GM18526 (cell line): ENCODE measurements around the gene TTN.

ENCODE experiments used
- POLR2A ChIP-seq: IDR thresholded peaks from 3 replicates; pipeline ENCODE4 v1.6.1; 2011; ENCODE audit not compliant: insufficient read length; ENCODE audit errors: extremely low read depth

The TTN gene

DNA sequence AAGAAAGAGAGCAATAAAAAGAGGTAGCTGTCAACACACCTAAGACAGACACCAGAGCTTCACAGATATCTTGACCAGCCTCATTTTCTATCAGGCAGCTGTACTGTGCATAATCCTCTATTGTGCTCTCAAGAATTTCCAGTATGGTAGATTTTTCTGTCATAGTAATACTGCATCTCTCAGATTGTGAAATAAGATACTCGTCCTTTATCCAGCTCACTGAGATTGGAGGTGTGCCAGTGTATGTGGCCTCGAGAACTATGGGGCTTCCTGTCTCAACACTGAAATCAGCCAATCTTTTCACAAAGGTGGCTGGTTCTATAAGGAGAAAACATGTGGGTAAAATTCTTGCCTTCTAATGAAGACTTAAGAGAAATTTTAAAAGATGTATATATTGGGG lies 88.9 kb downstream of the TTN start:
- TF ChIP-seq POLR2A, result no peak

DNA sequence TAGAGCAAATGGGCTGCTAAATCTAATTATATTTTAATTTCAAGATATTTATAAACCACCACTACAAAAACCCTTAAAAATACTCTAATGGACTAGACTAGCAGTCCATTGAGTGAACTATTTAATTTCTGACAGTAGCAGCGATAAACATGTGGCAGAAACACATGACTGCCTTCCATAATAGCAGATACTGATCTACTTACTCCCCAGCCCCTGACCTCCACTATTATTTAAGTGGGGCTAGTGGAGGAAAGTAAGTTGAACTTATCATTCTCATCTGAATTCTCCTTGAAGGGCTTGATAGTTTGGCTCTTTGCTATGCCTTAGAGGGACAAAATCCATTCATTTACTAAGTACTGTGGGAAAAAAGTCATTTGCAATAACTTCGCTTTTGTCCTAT lies 90.8 kb downstream of the TTN start:
- TF ChIP-seq POLR2A, result no peak

DNA sequence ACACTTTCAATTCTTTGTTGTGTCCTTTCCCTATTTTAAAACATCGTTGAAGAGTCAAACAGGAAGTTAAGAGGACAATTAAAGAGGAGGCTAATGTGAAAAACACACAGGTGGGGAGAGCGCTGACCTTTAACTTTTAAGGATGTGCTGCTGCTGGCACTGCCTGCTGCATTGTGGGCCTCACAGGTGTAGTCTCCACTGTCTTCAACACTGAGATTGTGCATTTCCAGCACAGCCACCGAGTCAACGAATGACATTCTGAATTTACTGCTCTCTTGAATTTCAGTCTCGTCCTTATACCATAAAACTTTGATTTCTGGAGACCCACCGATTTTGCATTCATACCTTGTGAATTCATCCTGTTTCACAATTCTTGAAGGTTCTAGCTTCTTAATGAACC lies 91.9 kb downstream of the TTN start:
- TF ChIP-seq POLR2A, result no peak

DNA sequence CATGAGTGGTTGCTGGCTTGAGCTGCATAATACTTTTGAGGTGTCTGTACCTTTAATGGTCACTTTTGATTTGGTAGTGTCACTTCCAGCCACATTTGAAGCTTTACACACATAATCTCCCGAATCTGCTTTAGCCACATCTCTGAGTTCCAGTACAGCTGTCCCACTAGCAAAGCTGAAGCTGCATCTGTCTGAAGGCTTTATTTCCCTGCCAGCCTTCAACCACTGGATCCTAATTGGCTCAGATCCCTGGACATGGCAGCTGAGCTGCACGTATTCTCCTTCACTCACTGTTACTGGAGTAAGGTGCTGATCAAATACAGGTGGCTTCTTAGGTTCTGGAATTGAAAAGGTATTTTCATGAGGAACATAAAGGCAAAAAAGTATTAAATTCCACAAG lies 99.7 kb downstream of the TTN start:
- no peak for TF ChIP-seq POLR2A

DNA sequence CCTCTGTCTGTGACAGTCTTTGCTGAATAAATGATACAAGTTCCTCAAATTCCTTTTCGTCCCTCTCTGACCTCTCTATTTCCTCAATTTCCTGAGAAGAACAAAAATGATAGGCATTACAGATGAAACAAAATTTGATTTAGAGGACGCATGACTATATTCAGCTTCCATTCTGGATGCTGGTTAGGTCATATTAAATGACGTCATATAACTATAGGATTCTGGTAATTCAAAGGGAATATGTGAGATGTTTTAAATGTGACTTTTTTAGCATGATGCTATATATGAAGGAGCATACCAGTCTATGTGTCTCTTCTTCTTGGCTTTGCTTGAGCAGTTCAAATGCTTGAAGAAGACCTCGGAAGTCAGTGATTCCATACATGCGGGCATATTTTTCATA lies 102.3 kb downstream of the TTN start:
- no peak for TF ChIP-seq POLR2A

DNA sequence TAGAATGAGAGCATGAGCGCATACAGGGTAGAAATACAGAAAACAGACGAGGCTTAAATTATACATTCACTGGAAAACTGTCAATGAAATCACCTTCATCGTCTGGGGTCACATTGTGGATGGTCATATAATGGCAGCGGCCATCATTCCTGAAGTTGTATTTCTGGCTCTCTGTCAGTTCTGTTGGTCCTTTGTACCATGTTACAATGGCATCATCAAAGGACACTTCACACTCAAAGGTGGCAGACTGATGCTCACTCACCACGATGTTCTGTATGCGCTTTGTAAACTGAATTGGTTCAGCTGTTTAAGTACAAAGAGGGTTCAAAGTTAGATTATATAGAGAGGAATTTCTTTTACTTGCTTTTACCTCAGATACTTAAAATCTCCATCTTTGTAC lies 104.9 kb downstream of the TTN start:
- TF ChIP-seq POLR2A, result no peak

DNA sequence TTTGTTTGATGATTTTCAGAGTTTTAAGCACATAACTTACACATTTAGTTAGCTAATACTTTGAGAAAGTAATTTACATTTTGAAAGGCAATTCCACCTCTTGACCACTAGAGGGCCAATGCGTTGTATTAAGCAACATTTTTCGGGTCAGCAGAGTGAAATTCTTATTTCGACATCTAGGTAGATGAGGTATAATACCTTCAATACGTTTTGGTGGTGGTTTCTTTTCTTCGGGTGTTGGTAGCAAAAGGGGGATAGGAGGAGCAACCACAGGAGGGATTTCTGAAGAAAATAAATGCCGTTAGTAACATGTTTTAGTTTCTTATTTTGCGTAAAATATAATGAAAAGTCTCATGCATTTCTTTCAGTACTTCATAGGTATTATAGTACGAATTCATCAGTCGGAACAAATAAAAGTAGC lies 106.3 kb downstream of the TTN start:
- TF ChIP-seq POLR2A, result no peak

DNA sequence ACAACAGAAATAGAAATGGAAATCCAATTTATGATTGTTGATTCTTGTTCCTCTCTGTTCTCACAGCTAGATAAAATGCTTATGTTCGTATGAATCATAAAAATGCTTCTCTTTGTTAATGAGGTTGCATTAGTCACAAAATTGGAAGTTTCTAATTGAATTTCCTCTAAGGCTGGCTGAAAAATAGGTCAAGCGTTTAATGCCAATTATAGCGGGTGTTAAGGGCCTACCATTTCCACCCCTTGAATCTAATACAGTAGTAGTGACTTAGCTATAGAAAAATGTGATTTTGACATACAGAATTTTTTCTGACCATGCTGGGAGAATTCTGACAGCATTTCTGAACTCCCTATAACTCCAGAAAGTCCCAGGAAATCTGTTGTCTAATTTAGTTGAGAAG lies 107.1 kb downstream of the TTN start:
- TF ChIP-seq POLR2A, result no peak

DNA sequence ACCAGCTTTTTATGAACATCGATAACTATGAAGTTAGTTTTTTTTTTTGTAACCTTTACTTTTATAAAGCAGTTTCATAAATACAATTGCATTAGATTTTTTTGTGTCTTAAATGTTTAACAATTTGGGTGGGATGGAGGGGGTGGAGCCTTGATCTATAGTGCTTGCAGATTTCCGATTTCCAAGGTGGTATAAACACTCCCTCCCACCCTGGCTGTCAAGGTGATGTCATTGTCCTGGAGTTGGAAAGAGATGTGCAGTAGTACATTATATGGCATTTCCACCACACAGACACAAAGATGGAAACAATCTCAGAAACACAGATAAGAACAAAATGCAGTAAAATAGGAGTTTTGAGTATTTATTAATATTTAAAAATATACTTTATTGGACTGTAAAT lies 114.4 kb downstream of the TTN start:
- TF ChIP-seq POLR2A, result no peak

DNA sequence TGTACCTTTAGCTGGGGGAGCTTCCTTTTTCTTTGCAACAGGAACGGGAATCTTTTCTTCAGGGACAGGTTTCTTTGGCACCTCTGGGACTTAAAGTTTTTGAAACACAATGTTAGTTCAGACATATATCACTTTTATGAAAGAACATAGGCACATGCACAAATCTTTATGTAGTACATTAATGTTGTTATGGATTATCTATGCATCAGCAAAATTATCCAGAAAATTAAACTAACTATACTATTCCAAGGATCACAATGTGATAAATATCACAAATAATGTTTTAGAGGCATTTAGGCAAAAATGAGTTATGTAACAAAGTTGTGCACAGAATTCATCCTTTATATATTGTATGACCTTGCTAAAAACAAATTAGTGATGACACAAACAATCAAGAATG lies 117.4 kb downstream of the TTN start:
- no peak for TF ChIP-seq POLR2A

DNA sequence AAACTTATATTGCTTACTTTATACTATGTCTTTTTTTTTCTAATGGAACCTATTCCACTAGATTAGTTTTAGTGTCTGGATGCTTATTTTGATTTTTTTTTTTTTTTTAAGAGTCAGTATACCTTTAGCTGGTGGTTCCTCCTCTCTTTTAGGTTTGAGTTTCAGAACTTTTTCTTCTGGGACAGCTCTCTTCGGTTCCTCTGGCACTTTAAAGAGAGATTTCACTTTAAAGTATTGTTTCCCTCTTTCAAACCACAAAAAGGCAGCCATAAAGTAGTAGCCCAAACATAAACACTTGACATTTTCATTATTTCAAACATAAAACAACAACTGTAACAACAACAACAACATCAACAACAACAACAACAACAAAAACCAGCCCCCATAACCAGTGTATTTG lies 123.3 kb downstream of the TTN start:
- no peak for TF ChIP-seq POLR2A

DNA sequence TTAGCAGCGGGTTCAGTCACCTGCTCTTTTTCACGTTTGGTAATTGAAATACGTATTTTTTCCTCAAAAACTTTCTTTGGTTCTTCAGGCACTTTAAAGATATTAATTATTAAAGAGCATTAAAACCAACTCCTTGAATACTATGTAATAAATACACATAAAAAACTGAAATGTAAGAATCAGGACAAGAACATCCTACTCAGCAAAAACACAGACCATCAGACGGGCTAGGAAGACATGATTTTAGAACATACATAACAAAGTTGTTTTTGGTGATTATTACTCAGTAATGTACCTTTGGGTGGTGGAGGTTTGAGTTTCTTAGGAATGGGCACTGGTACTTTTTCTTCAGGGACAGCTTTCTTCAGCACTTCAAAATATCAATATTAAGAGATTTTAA lies 126.1 kb downstream of the TTN start:
- TF ChIP-seq POLR2A, result no peak

DNA sequence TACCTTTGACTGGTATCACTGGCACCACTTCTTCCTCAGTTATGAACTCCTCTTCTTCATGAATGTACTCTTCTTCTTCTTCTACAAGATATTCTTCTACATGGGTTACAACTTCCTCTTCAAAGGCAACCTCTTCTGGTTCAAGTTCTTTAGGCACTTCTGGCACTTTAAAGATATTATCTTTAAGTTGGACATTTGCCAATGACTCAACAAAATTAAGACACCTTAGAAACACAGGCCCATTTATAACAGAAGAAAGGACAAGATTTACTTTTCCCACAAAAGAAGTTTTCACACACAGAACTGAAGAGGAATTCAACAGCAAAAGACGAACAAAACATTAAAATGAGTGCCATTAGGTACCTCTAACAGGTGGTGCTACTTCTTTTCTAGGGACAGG lies 127.3 kb downstream of the TTN start:
- TF ChIP-seq POLR2A, result no peak

DNA sequence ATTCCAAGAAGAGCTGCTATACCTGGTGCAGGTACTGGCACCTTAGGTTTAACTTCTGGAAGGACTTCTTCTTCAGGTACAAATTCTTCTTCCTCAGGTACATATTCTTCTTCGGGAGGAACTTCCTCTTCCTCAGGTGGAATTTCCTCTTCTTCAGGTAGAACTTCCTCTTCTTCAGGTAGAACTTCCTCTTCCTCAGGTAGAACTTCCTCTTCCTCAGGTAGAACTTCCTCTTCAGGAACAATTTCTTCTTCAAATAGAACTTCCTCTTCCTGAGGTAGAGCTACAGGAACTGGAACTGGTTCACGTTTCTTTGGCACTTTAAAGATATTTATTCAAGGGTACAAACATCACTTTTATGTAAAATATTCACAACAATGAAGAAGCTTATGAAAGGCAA lies 129.6 kb downstream of the TTN start:
- TF ChIP-seq POLR2A, result no peak

DNA sequence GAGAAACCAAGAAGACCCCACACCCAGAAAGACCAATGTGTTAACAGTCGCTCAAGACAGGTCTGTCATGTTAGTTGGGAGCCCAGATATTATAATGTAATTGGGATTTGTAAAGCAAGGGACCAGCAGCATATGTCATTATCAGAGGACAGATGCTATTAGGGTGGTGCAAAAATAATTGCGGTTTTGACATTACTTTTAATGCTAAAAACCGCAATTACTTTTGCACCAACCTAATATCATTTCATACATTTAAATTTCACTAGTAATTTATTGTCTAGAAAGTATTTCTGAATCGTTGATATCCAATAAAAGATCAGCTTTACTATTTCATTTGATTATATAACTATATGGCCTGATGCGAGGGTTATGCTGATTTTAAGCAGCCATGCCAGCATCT lies 131.2 kb downstream of the TTN start:
- no peak for TF ChIP-seq POLR2A

DNA sequence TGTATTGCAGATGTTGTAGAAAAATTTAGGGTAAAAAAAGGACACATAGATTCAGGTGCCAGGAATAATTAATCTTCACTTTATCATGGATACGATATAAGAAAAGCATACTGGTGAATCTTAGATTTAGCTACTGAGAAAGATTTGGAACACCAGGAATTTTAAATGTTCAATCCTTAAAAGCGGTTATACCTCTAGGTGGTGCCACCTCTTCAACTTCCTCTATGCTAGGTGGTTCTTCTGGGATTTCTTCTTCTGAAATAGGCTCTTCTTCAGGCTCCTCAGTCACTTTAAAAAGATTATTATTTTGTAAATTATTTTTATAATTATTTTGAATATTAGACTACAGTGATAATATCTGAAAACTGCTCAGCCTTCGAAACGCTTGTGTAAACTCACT lies 133.1 kb downstream of the TTN start:
- TF ChIP-seq POLR2A, result no peak

DNA sequence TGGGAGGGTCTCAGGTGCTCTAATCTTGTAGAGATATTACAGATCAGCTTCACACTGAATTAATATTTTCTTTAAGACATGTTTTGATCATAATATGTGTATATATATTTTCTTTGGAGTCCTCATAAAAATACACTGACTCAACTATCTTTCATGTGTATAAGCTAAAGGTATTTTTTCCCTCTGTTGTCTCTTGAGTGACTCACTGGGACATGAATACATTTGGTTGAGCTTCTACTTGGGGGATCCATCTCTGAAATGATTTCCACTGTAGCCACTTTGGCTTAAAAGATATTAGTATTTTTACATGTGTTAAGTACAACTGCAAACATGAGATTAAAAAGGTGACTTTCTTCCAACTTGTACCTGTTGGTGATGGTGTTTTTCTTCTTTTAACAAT lies 140.8 kb downstream of the TTN start:
- TF ChIP-seq POLR2A, result no peak

DNA sequence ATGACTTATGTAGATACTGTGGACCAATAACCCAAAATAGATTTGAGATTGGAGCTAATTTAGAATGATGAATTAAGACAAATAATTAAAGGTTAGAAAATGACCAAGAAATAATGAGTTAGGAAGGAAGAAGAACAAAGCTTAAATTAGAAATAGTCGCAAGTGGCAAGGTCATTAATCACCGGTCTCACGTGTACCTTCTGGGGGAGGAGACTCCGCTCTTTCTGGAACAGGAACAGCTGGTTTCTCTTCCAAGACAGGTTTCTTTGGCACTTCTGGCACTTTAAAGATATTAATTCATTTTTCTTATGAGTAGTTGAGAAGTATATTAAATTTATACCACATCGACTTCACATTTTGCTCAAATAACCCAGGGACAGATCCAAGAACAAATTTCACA lies 156.7 kb downstream of the TTN start:
- no peak for TF ChIP-seq POLR2A

DNA sequence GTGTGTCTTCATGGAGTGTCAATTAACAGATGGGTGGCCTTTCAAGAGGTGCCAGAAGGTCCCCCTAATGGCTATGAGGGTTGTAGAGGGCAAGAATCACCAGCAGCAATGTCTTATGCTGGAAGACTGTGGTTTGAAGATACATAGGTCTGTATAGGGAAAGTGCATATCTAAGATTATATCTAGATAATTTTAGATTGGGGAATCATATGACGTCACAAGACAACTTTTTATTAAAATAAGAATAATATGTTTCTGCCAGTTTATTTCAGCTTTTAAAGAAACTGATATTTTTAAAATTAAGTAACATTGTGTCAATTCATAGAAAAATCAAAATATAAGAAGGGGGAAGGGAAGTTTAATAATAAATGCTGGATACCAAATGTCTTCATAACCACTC lies 162.3 kb downstream of the TTN start:
- TF ChIP-seq POLR2A, result no peak

DNA sequence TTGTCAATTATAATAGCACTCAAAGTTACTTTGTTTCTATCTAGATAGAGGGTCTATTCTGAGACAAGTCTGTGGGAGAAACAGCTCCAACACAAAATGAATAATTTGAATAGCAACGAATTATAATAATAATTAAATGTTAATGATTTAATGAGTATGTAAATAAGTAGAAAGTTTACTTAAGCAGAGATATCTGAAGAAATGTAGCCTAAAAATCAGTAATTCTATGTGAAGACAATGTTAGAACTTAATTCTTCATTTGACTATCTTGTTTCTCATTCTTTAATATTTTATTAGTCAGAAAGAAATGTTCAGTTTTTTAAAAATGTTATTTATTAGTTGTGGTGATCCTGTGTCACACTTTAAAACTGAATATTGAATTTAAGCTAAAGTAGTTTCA lies 165.7 kb downstream of the TTN start:
- TF ChIP-seq POLR2A, result no peak
